C4-2B (cell line): Measurements from ENCODE around the gene PAPOLG.

Source experiments
- H3K27ac ChIP-seq: fragments of 450-650 bp; 2 replicates; pipeline ENCODE4 v1.5.1; 2017
- ZFX ChIP-seq: fragments of 450-650 bp; IDR thresholded peaks from 2 replicates; pipeline ENCODE4 v1.6.1; 2017
- TF ChIP-seq, protein P1 (sequence below): fragments of 450-650 bp; conservative IDR thresholded peaks from 2 replicates; pipeline ENCODE4 v1.5.1; 2017; ENCODE audit warnings: mild to moderate bottlenecking

Gene PAPOLG

DNA sequence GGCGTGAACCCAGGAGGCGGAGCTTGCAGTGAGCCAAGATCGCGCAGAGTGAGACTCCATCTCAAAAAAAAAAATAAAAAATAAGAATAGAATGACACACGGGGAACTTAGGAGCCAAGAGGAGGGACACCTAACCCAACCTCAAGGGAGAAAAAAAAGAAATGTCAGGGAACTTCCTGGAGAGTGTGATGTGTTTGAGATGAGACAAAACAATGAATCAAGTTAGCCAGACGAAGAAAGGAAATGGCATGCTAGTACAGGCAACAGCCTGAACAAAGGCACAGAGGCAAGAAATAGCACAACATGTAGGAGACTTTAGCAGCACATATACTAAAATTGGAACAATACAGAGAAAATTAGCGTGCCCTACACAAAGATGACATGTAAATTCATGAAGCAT is 36.7 kb upstream of the PAPOLG start:
- H3K27ac ChIP-seq = no peak overlapping the region
- TF ChIP-seq ZFX = no peak
- TF ChIP-seq, protein P1, sequence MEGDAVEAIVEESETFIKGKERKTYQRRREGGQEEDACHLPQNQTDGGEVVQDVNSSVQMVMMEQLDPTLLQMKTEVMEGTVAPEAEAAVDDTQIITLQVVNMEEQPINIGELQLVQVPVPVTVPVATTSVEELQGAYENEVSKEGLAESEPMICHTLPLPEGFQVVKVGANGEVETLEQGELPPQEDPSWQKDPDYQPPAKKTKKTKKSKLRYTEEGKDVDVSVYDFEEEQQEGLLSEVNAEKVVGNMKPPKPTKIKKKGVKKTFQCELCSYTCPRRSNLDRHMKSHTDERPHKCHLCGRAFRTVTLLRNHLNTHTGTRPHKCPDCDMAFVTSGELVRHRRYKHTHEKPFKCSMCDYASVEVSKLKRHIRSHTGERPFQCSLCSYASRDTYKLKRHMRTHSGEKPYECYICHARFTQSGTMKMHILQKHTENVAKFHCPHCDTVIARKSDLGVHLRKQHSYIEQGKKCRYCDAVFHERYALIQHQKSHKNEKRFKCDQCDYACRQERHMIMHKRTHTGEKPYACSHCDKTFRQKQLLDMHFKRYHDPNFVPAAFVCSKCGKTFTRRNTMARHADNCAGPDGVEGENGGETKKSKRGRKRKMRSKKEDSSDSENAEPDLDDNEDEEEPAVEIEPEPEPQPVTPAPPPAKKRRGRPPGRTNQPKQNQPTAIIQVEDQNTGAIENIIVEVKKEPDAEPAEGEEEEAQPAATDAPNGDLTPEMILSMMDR = no peak

DNA sequence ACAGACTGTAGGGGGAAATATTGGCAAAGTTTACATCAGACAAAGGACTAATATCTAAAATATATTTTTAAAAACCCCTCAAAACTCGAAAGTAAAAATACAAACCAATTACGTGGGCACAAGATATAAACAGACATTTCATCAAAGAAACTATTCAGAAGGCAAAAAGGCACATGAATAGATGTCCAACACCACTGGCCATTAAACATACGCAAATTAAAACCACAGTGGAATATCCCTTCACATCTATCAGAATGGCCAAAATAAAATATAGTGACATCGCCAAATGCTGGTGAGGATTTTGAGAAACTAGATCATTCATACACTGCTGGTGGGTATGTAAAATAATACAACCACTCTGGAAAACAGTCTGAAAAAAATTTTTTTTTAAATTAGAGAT is 30.6 kb upstream of the PAPOLG start:
- TF ChIP-seq, protein P1 = no peak
- no peak for TF ChIP-seq ZFX
- no peak overlapping the region for H3K27ac ChIP-seq

DNA sequence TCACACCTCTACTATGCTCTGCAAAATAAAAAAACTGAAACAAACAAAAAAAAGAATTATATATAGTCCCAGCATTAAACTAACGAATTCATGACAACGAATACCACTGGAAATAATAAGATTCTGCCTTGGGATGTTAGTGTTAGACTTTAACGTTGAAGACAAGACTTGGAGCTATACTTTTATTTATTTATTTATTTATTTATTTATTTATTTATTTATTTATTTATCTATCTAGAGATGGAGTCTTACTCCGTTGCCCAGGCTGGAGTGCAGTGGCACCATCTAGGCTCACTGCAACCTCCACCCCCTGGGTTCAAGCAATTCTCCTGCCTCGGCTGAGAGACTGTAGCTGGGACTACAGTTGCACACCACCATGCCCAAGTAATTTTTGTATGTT is 27.2 kb upstream of the PAPOLG start:
- no peak for TF ChIP-seq ZFX
- TF ChIP-seq, protein P1 = no peak
- H3K27ac ChIP-seq = no peak overlapping the region

DNA sequence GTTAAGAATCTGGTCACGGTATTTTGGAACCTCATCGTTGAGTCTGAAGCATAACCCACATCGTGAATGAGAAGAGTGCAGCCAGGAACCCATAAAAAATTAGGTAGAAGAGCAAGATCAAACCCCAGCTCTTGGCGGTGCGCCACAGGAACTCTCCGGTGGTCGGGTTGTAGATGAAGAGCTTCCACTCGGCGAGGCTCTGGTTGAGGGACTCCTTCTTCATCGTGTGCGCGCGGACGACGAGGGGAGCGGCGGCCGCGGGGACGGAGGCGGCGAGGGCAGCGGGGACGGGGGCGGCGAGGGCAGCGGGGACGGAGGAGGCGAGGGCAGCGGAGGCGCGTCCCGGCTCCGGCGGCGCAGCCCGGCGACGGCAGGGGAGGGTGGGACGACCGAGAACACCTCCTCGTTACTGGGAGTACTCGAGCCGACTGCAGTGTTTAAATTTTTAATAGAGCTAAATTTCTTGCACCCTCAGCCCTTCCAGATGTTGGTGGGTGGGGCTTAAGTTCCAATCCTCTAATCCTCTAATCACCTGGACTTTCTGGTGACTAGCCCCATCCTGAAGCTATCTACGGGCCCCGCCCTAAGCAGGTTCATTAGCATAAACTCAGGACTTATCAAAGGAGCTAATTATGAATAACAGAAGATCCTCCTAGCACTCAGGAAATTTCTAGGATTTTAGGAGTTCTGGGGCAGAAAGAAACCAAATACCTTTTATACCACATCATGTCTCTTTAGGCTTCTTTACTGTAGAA is 20.4 kb upstream of the PAPOLG start:
- TF ChIP-seq, protein P1 = no peak
- no peak for TF ChIP-seq ZFX
- H3K27ac ChIP-seq = no peak overlapping the region

DNA sequence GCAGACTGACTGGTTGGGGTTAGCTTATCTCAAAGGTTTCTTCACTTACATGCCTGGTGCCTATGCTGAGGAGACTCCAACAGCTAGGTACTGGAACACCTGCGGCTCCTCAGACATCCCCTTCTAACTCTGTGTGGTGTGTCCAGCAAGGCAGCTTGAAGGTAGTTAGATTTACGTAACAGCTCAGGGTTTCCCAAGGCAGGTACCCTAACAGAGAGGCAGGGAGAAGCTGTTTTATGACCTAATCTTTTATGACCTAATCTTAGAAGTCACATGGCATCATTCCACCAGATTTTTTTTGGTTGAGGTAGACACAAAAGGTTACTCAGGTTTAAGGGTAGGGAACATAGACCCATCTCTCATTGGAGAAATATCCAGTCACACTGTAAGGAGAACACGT is 17.4 kb upstream of the PAPOLG start:
- no peak overlapping the region for H3K27ac ChIP-seq
- no peak for TF ChIP-seq ZFX
- TF ChIP-seq, protein P1 = no peak

DNA sequence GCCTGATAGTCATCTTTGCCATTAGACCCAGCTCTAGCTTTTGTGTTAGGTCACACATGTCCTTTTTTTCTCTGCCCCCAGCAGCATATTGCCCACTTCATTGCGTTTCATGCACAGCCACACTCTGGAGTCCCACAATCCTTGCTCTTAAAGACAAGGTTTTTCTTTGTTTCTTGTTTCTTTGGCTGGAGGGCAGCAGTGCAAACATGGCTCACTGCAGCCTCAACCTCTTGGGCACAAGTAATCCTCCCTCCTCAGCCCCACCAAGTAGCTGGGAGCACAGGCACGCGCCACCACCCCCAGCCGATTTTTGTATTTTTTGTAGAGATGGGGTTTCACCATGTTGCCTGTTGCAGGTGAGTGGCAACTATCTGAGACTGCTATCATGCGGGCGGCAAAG is 16.9 kb upstream of the PAPOLG start:
- no peak for TF ChIP-seq ZFX

DNA sequence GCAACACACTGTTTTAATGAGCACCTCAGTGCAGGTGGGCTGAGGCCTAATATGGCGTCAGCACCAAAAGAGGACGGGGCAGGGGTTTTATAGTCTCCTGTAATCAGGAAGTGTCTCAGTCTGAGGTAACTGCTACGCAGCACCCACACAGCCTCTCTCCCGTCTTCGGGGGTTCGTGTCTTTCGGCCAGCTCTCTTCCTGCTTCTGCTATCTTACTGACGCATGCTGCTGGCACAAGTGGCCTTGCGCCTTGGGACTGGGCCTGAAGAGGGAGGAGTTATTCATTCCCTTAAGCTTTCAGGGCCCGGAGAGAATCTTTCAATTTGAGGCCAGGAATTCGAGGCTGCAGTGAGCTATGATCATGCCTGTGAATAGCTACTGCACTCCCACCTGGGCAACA is 14.5 kb upstream of the PAPOLG start:
- H3K27ac ChIP-seq = no peak overlapping the region
- TF ChIP-seq, protein P1 = no peak

More for the DNA sequence above, 16.9 kb upstream of the PAPOLG start:
- H3K27ac ChIP-seq = no peak overlapping the region

DNA sequence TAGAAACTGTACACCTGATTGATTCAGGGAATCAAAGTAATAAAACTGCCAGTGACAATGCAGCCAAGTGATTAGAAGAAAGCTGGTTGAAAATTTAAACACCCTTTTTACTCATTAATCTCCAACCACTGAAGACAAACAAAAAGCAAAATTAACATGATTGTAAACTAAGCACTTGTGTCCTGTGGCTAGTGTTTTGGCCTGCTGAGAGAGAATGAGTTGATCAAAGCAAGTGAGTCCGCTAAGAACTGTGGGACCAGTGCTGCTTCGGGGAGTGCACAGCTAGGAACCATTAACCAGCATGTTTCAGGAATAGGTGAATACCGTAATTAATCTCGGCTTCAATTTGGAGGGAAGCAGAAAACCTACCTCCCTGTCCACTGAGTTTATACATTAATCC is 13.6 kb upstream of the PAPOLG start:
- no peak overlapping the region for H3K27ac ChIP-seq
- no peak for TF ChIP-seq ZFX
- TF ChIP-seq, protein P1 = no peak
